AG09309 (cell line): Measurements from ENCODE around the gene FAM221B.

Experiments
- DNase-seq: peaks from one replicate; pipeline ENCODE4 v3.0.0-alpha.2; 2010; ENCODE audit warnings: low read depth
- H3K4me3 ChIP-seq: 2 replicates; pipeline ENCODE4 v1.5.1; 2011; ENCODE audit warnings: mild to moderate bottlenecking, low read depth, low read length, moderate library complexity; ENCODE audit not compliant: control insufficient read depth
- TF ChIP-seq, protein P1 (sequence below): IDR thresholded peaks from 2 replicates; pipeline ENCODE4 v1.5.1; 2011; ENCODE audit warnings: mild to moderate bottlenecking, low read depth, low read length, inconsistent platforms; ENCODE audit not compliant: insufficient read depth, control insufficient read depth; ENCODE audit errors: missing control alignments

FAM221B gene

DNA sequence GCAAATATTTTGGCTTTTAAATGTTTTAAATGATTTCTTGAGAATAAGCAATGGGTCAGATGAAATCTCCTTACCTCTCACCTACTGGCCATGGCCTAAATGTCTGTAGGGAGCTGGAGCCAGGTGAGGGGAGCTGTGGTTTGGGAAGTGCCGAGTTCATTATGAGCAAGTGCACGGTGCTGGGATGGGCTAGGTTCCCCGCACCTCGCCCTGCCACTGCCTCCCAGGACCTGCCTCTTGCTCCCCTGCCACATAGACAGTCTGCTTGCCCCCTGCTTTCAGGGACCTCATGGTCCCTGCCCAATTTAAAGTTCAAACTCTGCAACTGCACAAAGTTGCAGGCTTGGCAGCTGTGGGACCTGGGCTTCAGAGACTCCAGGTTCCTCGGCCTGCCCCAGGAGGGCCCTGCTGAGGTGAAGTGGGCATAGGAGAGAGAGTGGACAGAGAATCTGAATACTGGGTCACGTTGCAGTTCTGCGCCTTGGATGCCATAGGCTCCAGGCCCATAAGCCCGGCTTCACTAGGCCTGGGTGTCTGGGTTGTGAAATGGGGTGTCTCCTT lies 36.2 kb upstream of the FAM221B start:
- TF ChIP-seq, protein P1, sequence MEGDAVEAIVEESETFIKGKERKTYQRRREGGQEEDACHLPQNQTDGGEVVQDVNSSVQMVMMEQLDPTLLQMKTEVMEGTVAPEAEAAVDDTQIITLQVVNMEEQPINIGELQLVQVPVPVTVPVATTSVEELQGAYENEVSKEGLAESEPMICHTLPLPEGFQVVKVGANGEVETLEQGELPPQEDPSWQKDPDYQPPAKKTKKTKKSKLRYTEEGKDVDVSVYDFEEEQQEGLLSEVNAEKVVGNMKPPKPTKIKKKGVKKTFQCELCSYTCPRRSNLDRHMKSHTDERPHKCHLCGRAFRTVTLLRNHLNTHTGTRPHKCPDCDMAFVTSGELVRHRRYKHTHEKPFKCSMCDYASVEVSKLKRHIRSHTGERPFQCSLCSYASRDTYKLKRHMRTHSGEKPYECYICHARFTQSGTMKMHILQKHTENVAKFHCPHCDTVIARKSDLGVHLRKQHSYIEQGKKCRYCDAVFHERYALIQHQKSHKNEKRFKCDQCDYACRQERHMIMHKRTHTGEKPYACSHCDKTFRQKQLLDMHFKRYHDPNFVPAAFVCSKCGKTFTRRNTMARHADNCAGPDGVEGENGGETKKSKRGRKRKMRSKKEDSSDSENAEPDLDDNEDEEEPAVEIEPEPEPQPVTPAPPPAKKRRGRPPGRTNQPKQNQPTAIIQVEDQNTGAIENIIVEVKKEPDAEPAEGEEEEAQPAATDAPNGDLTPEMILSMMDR, result no peak
- DNase-seq, result no peak
- no peak overlapping the region for H3K4me3 ChIP-seq

DNA sequence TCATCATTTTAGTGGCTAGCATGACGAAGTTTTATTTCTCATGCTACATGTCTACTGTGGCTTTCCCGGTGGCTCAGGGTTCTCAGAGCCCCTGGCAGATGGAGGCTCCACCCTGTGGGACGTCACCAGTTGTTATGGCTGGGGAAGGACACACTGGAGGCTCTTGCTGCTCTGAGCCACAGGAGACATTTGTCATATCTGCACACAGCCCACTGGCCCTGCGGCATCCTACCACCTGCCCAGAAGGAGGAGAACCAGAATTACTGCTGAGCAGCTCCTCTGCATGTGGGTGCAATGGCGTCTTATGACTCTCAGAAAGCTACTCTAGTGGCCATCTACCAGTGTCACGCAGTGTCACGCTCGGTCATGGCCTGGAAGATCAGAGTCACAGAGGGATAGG lies 35.1 kb upstream of the FAM221B start:
- no peak overlapping the region for H3K4me3 ChIP-seq
- TF ChIP-seq, protein P1, result no peak
- no peak for DNase-seq

DNA sequence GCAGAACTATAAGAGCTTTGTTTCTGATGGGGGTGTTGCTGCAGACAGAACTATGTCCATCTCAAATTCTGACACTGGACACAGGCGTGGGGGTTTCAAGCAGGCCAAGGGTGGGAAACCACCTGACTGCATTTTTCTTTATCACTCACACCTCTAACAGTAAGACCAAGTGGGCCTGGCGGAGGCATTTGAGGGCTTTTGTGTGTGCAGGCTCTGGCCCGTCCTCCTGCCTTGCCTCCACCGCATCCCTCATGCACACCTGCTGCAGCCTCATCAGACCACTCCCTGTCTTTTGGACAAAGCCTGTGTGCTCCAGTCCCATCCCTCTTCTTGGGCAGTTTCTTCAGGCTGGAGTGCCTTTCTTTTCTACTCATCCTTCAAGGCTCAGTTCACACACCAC lies 33.8 kb upstream of the FAM221B start:
- no peak overlapping the region for H3K4me3 ChIP-seq
- no peak for DNase-seq
- TF ChIP-seq, protein P1, result no peak

GRCh38 chr9:35861161-35861897 lies 32.8 kb upstream of the FAM221B start:
- H3K4me3 ChIP-seq, result no peak overlapping the region
- DNase-seq, result no peak
- TF ChIP-seq, protein P1, result no peak

DNA sequence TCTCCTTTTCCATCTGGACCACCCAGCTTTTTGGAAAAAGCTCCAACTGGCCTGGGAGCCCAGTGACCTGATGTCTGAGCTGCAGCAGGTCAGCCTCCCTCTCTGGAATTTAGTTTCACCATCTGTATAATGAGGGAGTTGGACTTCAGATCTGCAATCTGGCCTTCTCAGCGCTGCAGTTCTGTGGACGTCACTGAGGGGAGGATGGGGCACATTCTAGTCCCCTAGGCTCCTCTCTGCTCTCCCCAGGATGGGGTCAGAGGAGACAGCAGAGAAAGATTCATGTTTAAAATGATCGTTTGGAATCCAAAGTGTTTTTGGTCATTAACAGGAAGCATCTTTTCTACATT lies 31.4 kb upstream of the FAM221B start:
- TF ChIP-seq, protein P1, result no peak
- H3K4me3 ChIP-seq, result no peak overlapping the region
- DNase-seq, result no peak

DNA sequence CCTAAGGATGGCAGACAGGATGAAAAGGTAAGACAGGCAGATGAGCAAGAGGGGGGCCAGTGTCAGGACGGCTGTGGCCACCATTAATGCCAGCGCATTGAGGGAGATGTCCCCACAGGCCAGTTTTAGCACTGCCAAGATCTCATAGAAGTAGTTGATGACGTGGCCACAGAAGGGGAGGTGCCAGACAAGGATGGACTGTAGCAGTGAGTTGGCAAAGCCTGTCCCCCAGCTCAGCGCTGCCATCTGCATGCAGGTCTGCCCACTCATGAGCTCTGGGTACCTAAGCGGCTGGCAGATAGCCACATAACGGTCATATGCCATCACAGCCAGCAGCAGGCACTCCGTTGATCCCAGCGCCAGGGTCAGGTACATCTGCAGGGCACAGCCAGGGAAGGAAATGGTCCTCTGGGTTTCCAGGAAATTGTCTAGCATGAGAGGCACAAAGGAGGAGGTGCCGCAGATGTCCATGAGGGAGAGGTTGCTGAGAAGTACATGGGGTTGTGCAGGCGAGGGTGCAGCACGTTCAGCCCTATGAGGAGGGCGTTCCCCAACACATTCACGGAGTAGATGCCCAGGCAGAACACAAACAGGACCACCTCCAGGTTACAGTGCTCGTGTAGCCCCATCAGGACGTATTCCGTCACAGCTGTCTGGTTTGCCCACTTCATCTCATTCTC lies 30.9 kb upstream of the FAM221B start:
- TF ChIP-seq, protein P1, result no peak
- no peak overlapping the region for H3K4me3 ChIP-seq
- DNase-seq, result no peak
